HepG2 (cell line): ENCODE data around the gene ZFR2. TPM values are rescaled to one million over a fixed set of nuclear protein-coding genes. Genes with fewer than 3 reads are reported as not detected.

Source experiments
- ATAC-seq: fragments of 200-7000 bp; cut with Tn5 transposase; 3 replicates; pipeline ENCODE4 v1.9.1; 2020; ENCODE audit warnings: mild to moderate bottlenecking, moderate library complexity
- BruUV-seq: library from RNA; stranded (reverse); fragments of 400-500 nt; replicated peaks from 2 replicates; lab custom pipeline; 2021; lab: Mats Ljungman, UMichigan
- CTCF ChIA-PET: fragments of 300-600 bp; formaldehyde crosslinking; extraction: SDS; loops from one replicate; lab custom pipeline; 2021; ENCODE audit warnings: low total read pairs, inconsistent platforms, low intra/inter-chr PET ratio; lab: Yijun Ruan, JAX
- POLR2A ChIA-PET: fragments of 350-600 bp; sonication (Branson Sonifier 250); formaldehyde crosslinking; loops from one replicate; lab custom pipeline; 2020; ENCODE audit warnings: antibody characterized with exemption, inconsistent platforms; lab: Yijun Ruan, JAX
- DNase-seq: peaks from one replicate; pipeline ENCODE4 v3.0.0-alpha.2; 2015; ENCODE audit warnings: low spot score
- FAIRE-seq: peaks from 3 replicates; lab custom pipeline; 2011; peaks lifted over from hg19 to GRCh38; lab: Jason Lieb, UNC
- H2AFZ ChIP-seq: one replicate; pipeline ENCODE4 v1.6.1; 2011; ENCODE audit warnings: low read length, inconsistent platforms
- H3K27ac ChIP-seq: fragments of 300-600 bp; 3 replicates; pipeline ENCODE4 v1.8.0; 2011; ENCODE audit warnings: mixed run types, mild to moderate bottlenecking, mixed read lengths, low read length, inconsistent platforms; ENCODE audit not compliant: insufficient read depth; ENCODE audit errors: extremely low read length
- H3K27me3 ChIP-seq, 2 experiments: fragments of 200-600 bp in 1 of 2; 2 replicates in 1 of 2; 3 replicates in 1 of 2; pipeline versions ENCODE4 v1.6.0 to v1.8.0; 2011; ENCODE audit warnings: low read length in 2 of 2, mild to moderate bottlenecking in 2 of 2, moderate library complexity in 2 of 2, inconsistent platforms in 1 of 2; ENCODE audit not compliant: insufficient read depth in 2 of 2, control insufficient read depth in 1 of 2
- H3K36me3 ChIP-seq, 2 experiments: fragments of 200-600 bp in 1 of 2; replicated peaks in 1 of 2; 2 replicates in 1 of 2; 3 replicates in 1 of 2; pipeline versions ENCODE4 v1.5.1 to v1.8.0; 2011; ENCODE audit warnings: low read length in 2 of 2, inconsistent platforms in 1 of 2; ENCODE audit not compliant: insufficient read depth in 2 of 2, control insufficient read depth in 1 of 2
- H3K4me1 ChIP-seq: 2 replicates; pipeline ENCODE4 v1.5.1; 2012; ENCODE audit warnings: low read length, inconsistent platforms; ENCODE audit not compliant: insufficient read depth
- H3K4me2 ChIP-seq: 2 replicates; pipeline ENCODE4 v1.6.0; 2011; ENCODE audit warnings: low read depth, low read length, inconsistent platforms
- H3K4me3 ChIP-seq, 3 experiments: fragments of 200-600 bp in 1 of 3; sonication (generic), shearing (Covaris generic) in 1 of 3; replicated peaks in 1 of 3; 2 replicates each; pipeline ENCODE4 v1.5.1; 2011 to 2016; ENCODE audit warnings: low read length in 3 of 3, inconsistent platforms in 2 of 3, low read depth in 2 of 3, mild to moderate bottlenecking in 2 of 3, control low read depth in 1 of 3, mixed read lengths in 1 of 3; ENCODE audit not compliant: insufficient read depth in 1 of 3
- H3K79me2 ChIP-seq: one replicate; pipeline ENCODE4 v1.6.1; 2011; ENCODE audit warnings: low read length, inconsistent platforms; ENCODE audit not compliant: insufficient read depth
- H3K9ac ChIP-seq: 2 replicates; pipeline ENCODE4 v1.6.0; 2011; ENCODE audit warnings: mild to moderate bottlenecking, low read depth, low read length, inconsistent platforms; ENCODE audit not compliant: insufficient read depth
- H3K9me3 ChIP-seq: 2 replicates; pipeline ENCODE4 v1.5.1; 2012; ENCODE audit warnings: mild to moderate bottlenecking, low read length
- H4K20me1 ChIP-seq: 2 replicates; pipeline ENCODE4 v1.6.0; 2011; ENCODE audit warnings: inconsistent platforms, mild to moderate bottlenecking, low read length, moderate library complexity; ENCODE audit not compliant: insufficient read depth
- ADNP ChIP-seq: sonication (generic); formaldehyde crosslinking; IDR thresholded peaks from 2 replicates; pipeline ENCODE4 v1.4.0; 2020; ENCODE audit warnings: missing genetic modification reagents
- BCL6 ChIP-seq: IDR thresholded peaks from 2 replicates; pipeline ENCODE4 v1.6.1; 2016; ENCODE audit warnings: missing genetic modification reagents, missing compliant biosample characterization
- CENPT ChIP-seq: sonication (generic); formaldehyde crosslinking; IDR thresholded peaks from 2 replicates; pipeline ENCODE4 v1.8.0; 2022; ENCODE audit warnings: low read depth, mild to moderate bottlenecking, moderate library complexity, missing genetic modification reagents
- GABPA ChIP-seq, 2 experiments: IDR thresholded peaks; 2 replicates each; pipeline ENCODE4 v1.6.1; 2011 to 2016; ENCODE audit warnings: low read depth in 2 of 2, low read length in 1 of 2, missing biosample characterization in 1 of 2, missing genetic modification characterization in 1 of 2
- HINFP ChIP-seq: sonication (generic); formaldehyde crosslinking; IDR thresholded peaks from 2 replicates; pipeline ENCODE4 v1.4.0; 2020; ENCODE audit warnings: low read depth, mild to moderate bottlenecking, missing genetic modification reagents
- HOXA7 ChIP-seq: sonication (generic); formaldehyde crosslinking; IDR thresholded peaks from 2 replicates; pipeline ENCODE4 v1.8.1; 2022; ENCODE audit warnings: mild to moderate bottlenecking, missing genetic modification reagents, moderate library complexity
- KDM5A ChIP-seq: fragments of 200-600 bp; sonication (generic); IDR thresholded peaks from 2 replicates; pipeline ENCODE4 v1.7.0; 2018; ENCODE audit warnings: antibody characterized with exemption, mild to moderate bottlenecking, low read length, borderline replicate concordance
- MAFF ChIP-seq: IDR thresholded peaks from 2 replicates; pipeline ENCODE4 v1.6.1; 2011; ENCODE audit warnings: low read depth, low read length, improper control_type of control experiment
- MAFK ChIP-seq, 2 experiments: IDR thresholded peaks in 1 of 2; conservative IDR thresholded peaks in 1 of 2; 2 replicates each; pipeline ENCODE4 v1.6.1; 2011; ENCODE audit warnings: improper control_type of control experiment in 2 of 2, low read length in 2 of 2
- NCOA5 ChIP-seq: sonication (generic); formaldehyde crosslinking; IDR thresholded peaks from 2 replicates; pipeline ENCODE4 v1.4.0; 2020; ENCODE audit warnings: missing genetic modification reagents
- NFE2L2 ChIP-seq: fragments of 150-350 bp; IDR thresholded peaks from 2 replicates; pipeline ENCODE4 v1.6.1; 2014; ENCODE audit warnings: low read length
- PAF1 ChIP-seq: IDR thresholded peaks from 2 replicates; pipeline ENCODE4 v1.6.1; 2016; ENCODE audit warnings: missing genetic modification reagents, missing compliant biosample characterization
- SALL1 ChIP-seq: sonication (generic); formaldehyde crosslinking; IDR thresholded peaks from 2 replicates; pipeline ENCODE4 v1.8.0; 2022; ENCODE audit warnings: mild to moderate bottlenecking, missing genetic modification reagents
- SCMH1 ChIP-seq: sonication (generic); formaldehyde crosslinking; IDR thresholded peaks from 2 replicates; pipeline ENCODE4 v1.9.0; 2021; ENCODE audit warnings: missing genetic modification reagents, mild to moderate bottlenecking, borderline replicate concordance
- TAF1 ChIP-seq: sonication (generic); formaldehyde crosslinking; IDR thresholded peaks from 2 replicates; pipeline ENCODE4 v1.4.0; 2020; ENCODE audit warnings: missing genetic modification reagents
- THAP7 ChIP-seq: sonication (generic); formaldehyde crosslinking; IDR thresholded peaks from 2 replicates; pipeline ENCODE4 v1.8.1; 2023; ENCODE audit warnings: mild to moderate bottlenecking, missing genetic modification reagents
- TIGD3 ChIP-seq: sonication (generic); formaldehyde crosslinking; IDR thresholded peaks from 2 replicates; pipeline ENCODE4 v1.5.1; 2020; ENCODE audit warnings: mild to moderate bottlenecking, missing genetic modification reagents, borderline replicate concordance
- XBP1 ChIP-seq: sonication (generic); formaldehyde crosslinking; IDR thresholded peaks from 2 replicates; pipeline ENCODE4 v1.5.0; 2020; ENCODE audit warnings: missing genetic modification reagents
- ZNF160 ChIP-seq: sonication (generic); formaldehyde crosslinking; IDR thresholded peaks from 2 replicates; pipeline ENCODE4 v1.8.0; 2022; ENCODE audit warnings: mild to moderate bottlenecking, inconsistent platforms, missing genetic modification reagents
- ZNF414 ChIP-seq: sonication (generic); formaldehyde crosslinking; IDR thresholded peaks from 2 replicates; pipeline ENCODE4 v1.5.0; 2020; ENCODE audit warnings: missing genetic modification reagents
- ZNF607 ChIP-seq: sonication (generic); formaldehyde crosslinking; IDR thresholded peaks from 2 replicates; pipeline ENCODE4 v1.5.1; 2020; ENCODE audit warnings: missing genetic modification reagents, mild to moderate bottlenecking, borderline replicate concordance
- ZNF615 ChIP-seq: sonication (generic); formaldehyde crosslinking; IDR thresholded peaks from 2 replicates; pipeline ENCODE4 v1.5.0; 2020; ENCODE audit warnings: mild to moderate bottlenecking, missing genetic modification reagents, borderline replicate concordance
- ZNF678 ChIP-seq: sonication (generic); formaldehyde crosslinking; IDR thresholded peaks from 2 replicates; pipeline ENCODE4 v1.4.0; 2020; ENCODE audit warnings: mild to moderate bottlenecking, missing genetic modification reagents
- ZSCAN31 ChIP-seq: sonication (generic); formaldehyde crosslinking; IDR thresholded peaks from 2 replicates; pipeline ENCODE4 v1.5.0; 2020; ENCODE audit warnings: low read depth, mild to moderate bottlenecking, missing genetic modification reagents
- WGBS: methylation state at CpG from one replicate; pipeline ENCODE4 v1.1.6; 2017; ENCODE audit warnings: low lambda C conversion rate; 5-methylcytosine and 5-hydroxymethylcytosine counted together
- in situ Hi-C: cut with HindIII; loops from 2 replicates; pipeline ENCODE4 v1.10.0; 2017; ENCODE audit warnings: low pct_unique_long_range_greater_than_20kb; ENCODE audit not compliant: extremely low pct_ligation_motif_present
- intact Hi-C: fragments of 100-400 bp; cut with micrococcal nuclease; formaldehyde crosslinking; loops from one replicate; pipeline ENCODE4 v1.10.0; 2022; ENCODE audit not compliant: unreplicated experiment
- polyA plus RNA-seq, 8 experiments: library from polyadenylated mRNA; depleted of rRNA in 3 of 8; stranded (reverse) in 7 of 8; unstranded in 1 of 8; fragments of >200 nt; fragmentation: Illumina TruSeq in 4 of 8; extraction: Trizol in 4 of 8; gene quantifications; 2 replicates each; pipeline versions ENCODE4 v1.2.1 to v1.2.3, GENCODE V29; 2011 to 2016; ENCODE audit warnings: low read depth in 4 of 8, missing spikeins in 1 of 8, mixed read lengths in 1 of 8; ENCODE audit not compliant: insufficient read depth in 1 of 8
- total RNA-seq, 5 experiments: library from RNA; depleted of rRNA; stranded (reverse); fragments of >200 nt; fragmentation: Illumina TruSeq; extraction: Trizol; gene quantifications; 2 replicates each; pipeline ENCODE4 v1.2.3, GENCODE V29; 2016; ENCODE audit warnings: low read depth in 1 of 5

ZFR2 gene
- total and polyA plus RNA-seq, 2 of the 13 experiments (the other 11 are each of a cell fraction or from before 2014, with no cell fraction given): 0.37 to 0.69 TPM

GRCh38 chr19:3842948-3843347 is 25.9 kb downstream of the ZFR2 start:
- in situ Hi-C loops: no loop called here
- no peaks in the 10 kb centered on the region for H3K79me2 ChIP-seq
- POLR2A ChIA-PET: no interaction called here
- no peak for TF ChIP-seq PAF1 (CRISPR knock-in tag)
- no peak for TF ChIP-seq KDM5A
- no peak for TF ChIP-seq HINFP (CRISPR knock-in tag)
- TF ChIP-seq XBP1 (CRISPR knock-in tag): no peak
- TF ChIP-seq BCL6 (CRISPR knock-in tag): no peak
- no peak for TF ChIP-seq ZNF414 (CRISPR knock-in tag)
- TF ChIP-seq HOXA7 (CRISPR knock-in tag): no peak
- TF ChIP-seq ZNF160 (CRISPR knock-in tag): no peak
- peak; percentile 83 for TF ChIP-seq NFE2L2
- TF ChIP-seq NCOA5 (CRISPR knock-in tag): no peak
- peak; percentile 95 to 98 for TF ChIP-seq MAFK (conservative IDR thresholded peaks at IDR 0.05 in 1 of 2, IDR thresholded peaks at IDR 0.05 in 1 of 2; ENCODE audit: low read length in 2 of 2)
- TF ChIP-seq ADNP (CRISPR knock-in tag): no peak
- no peak for TF ChIP-seq SALL1
- no peak for TF ChIP-seq ZNF615 (CRISPR knock-in tag)
- no peak for TF ChIP-seq SCMH1 (CRISPR knock-in tag)
- no peak for TF ChIP-seq THAP7
- no peak for TF ChIP-seq ZNF678
- no peak for TF ChIP-seq TIGD3 (CRISPR knock-in tag)
- no peak for TF ChIP-seq ZSCAN31 (CRISPR knock-in tag)
- no peak for TF ChIP-seq CENPT (CRISPR knock-in tag)
- no peak for TF ChIP-seq ZNF607 (CRISPR knock-in tag)
- TF ChIP-seq MAFF: peak; percentile 97
- TF ChIP-seq TAF1 (CRISPR knock-in tag): no peak
- TF ChIP-seq GABPA (IDR thresholded peaks at IDR 0.05; ENCODE audit: low read depth, low read length): no peak
- no peak for TF ChIP-seq GABPA (CRISPR knock-in tag; IDR thresholded peaks at IDR 0.05; ENCODE audit: low read depth)

More at GRCh38 chr19:3842948-3843347, 25.9 kb downstream of the ZFR2 start:
- Histone ChIP-seq H3K4me1 (peaks cover 14% of the 10 kb centered on the region), H2AFZ (no peak overlapping the region), H3K36me3 (no peaks in the 10 kb centered on the region), H4K20me1 (no peaks in the 10 kb centered on the region), H3K4me3 (no peak overlapping the region), H3K9me3 (0 out of 2 replicates have a peak, but pooled peaks cover 1% of the 10 kb centered on the region), H3K4me2 (no peak overlapping the region), H3K9ac (no peak overlapping the region), H3K27me3 (peaks cover 1 to 6% of the 10 kb centered on the region in 2 experiments; a peak in 3 of 5 replicates), H3K27ac (no peak overlapping the region)
- DNase-seq (no peak), ATAC-seq (no peak), FAIRE-seq (no peak)
- WGBS: 69% methylated on average over 11 of the region's 11 CpGs
- CTCF ChIA-PET: no interaction called here
- BruUV-seq: no TSS peak
- intact Hi-C loops: no loop called here
